Osteocyte (in vitro differentiated cells): ENCODE data around the gene BMX. TPM values are rescaled to one million over a fixed set of nuclear protein-coding genes. Genes with fewer than 3 reads are reported as not detected.

Experiments
- DNase-seq: peaks from one replicate; pipeline ENCODE4 v3.0.0; 2021; ENCODE audit warnings: mixed read lengths; ENCODE audit not compliant: unreplicated experiment; ENCODE audit errors: extremely low spot score
- H3K27ac Mint-ChIP-seq: one replicate; pipeline ENCODE4 v1.8.0; 2021; ENCODE audit warnings: mild to moderate bottlenecking, mixed read lengths; ENCODE audit not compliant: unreplicated experiment
- H3K27me3 Mint-ChIP-seq: one replicate; pipeline ENCODE4 v1.8.0; 2021; ENCODE audit warnings: mixed read lengths; ENCODE audit not compliant: unreplicated experiment
- H3K36me3 Mint-ChIP-seq: one replicate; pipeline ENCODE4 v1.8.0; 2021; ENCODE audit warnings: mixed read lengths; ENCODE audit not compliant: unreplicated experiment
- H3K4me1 Mint-ChIP-seq: one replicate; pipeline ENCODE4 v1.8.0; 2021; ENCODE audit warnings: mixed read lengths; ENCODE audit not compliant: unreplicated experiment
- H3K4me3 Mint-ChIP-seq: one replicate; pipeline ENCODE4 v1.8.0; 2021; ENCODE audit warnings: mild to moderate bottlenecking, moderate library complexity, mixed read lengths; ENCODE audit not compliant: unreplicated experiment
- H3K9me3 Mint-ChIP-seq: one replicate; pipeline ENCODE4 v1.8.0; 2021; ENCODE audit warnings: mixed read lengths; ENCODE audit not compliant: unreplicated experiment
- CTCF ChIP-seq: fragments of 200-600 bp; sonication (generic); IDR thresholded peaks from 2 replicates; pipeline ENCODE4 v1.5.0; 2021; ENCODE audit warnings: antibody characterized with exemption, mild to moderate bottlenecking, moderate library complexity
- total RNA-seq: library from RNA; stranded (reverse); gene quantifications from 2 replicates; pipeline ENCODE4 v1.2.1, GENCODE V29; 2021

Gene BMX
- total RNA-seq, 1 donor from 2014 or later, result not detected

- Mint-ChIP-seq H3K4me3 (no peak overlapping the region), H3K9me3 (no peaks in the 10 kb centered on the region), H3K27ac (no peak overlapping the region), H3K36me3 (no peaks in the 10 kb centered on the region), H3K4me1 (no peaks in the 10 kb centered on the region), H3K27me3 (peaks cover 36% of the 10 kb centered on the region)
- no peak for DNase-seq
- no peak for TF ChIP-seq CTCF
Measured at GRCh38 chrX:15501506-15501905, 899 bp downstream of the BMX start.

- Mint-ChIP-seq H3K27me3 (peaks cover 29% of the 10 kb centered on the region), H3K27ac (no peak overlapping the region), H3K36me3 (no peaks in the 10 kb centered on the region), H3K9me3 (no peaks in the 10 kb centered on the region), H3K4me3 (no peak overlapping the region), H3K4me1 (no peaks in the 10 kb centered on the region)
- no peak for TF ChIP-seq CTCF
- no peak for DNase-seq
Measured at GRCh38 chrX:15504661-15505060, 4.1 kb downstream of the BMX start.

- DNase-seq, result no peak
- H3K9me3 Mint-ChIP-seq, result no peaks in the 10 kb centered on the region
- no peak overlapping the region for H3K27ac Mint-ChIP-seq
- peaks cover 28% of the 10 kb centered on the region for H3K27me3 Mint-ChIP-seq
- no peaks in the 10 kb centered on the region for H3K4me1 Mint-ChIP-seq
- no peaks in the 10 kb centered on the region for H3K36me3 Mint-ChIP-seq
- TF ChIP-seq CTCF, result no peak
- H3K4me3 Mint-ChIP-seq, result no peak overlapping the region
Measured at GRCh38 chrX:15505101-15505500, 4.5 kb downstream of the BMX start.

- DNase-seq, result no peak
- H3K36me3 Mint-ChIP-seq, result no peaks in the 10 kb centered on the region
- no peaks in the 10 kb centered on the region for H3K4me1 Mint-ChIP-seq
- TF ChIP-seq CTCF, result no peak
- no peak overlapping the region for H3K4me3 Mint-ChIP-seq
- no peaks in the 10 kb centered on the region for H3K9me3 Mint-ChIP-seq
- H3K27me3 Mint-ChIP-seq, result peaks cover 26% of the 10 kb centered on the region
- no peak overlapping the region for H3K27ac Mint-ChIP-seq
Measured at GRCh38 chrX:15507005-15507404, 6.4 kb downstream of the BMX start.

- DNase-seq, result no peak
- no peaks in the 10 kb centered on the region for H3K36me3 Mint-ChIP-seq
- no peak overlapping the region for H3K4me3 Mint-ChIP-seq
- H3K9me3 Mint-ChIP-seq, result no peaks in the 10 kb centered on the region
- H3K27ac Mint-ChIP-seq, result no peak overlapping the region
- H3K27me3 Mint-ChIP-seq, result peaks cover 18% of the 10 kb centered on the region
- TF ChIP-seq CTCF, result no peak
- H3K4me1 Mint-ChIP-seq, result no peaks in the 10 kb centered on the region
Measured at GRCh38 chrX:15509845-15510244, 9.2 kb downstream of the BMX start.
